Hepatocyte (in vitro differentiated cells): ENCODE data around the gene C7orf33. TPM values are rescaled to one million over a fixed set of nuclear protein-coding genes. Genes with fewer than 3 reads are reported as not detected.

Experiments
- DNase-seq: peaks from one replicate; pipeline ENCODE4 v3.0.0-alpha.2; 2016; ENCODE audit warnings: low spot score
- H2AFZ ChIP-seq: fragments of 200-600 bp; sonication (generic); 2 replicates; pipeline ENCODE4 v1.6.0; 2016; ENCODE audit warnings: antibody characterized with exemption, mild to moderate bottlenecking
- H3K27ac ChIP-seq: fragments of 200-600 bp; sonication (generic); 2 replicates; pipeline ENCODE4 v1.5.1; 2016; ENCODE audit warnings: mild to moderate bottlenecking
- H3K27me3 ChIP-seq: fragments of 200-600 bp; sonication (generic); 2 replicates; pipeline ENCODE4 v1.6.1; 2016
- H3K36me3 ChIP-seq: fragments of 200-600 bp; sonication (generic); replicated peaks from 2 replicates; pipeline ENCODE4 v1.5.1; 2016; ENCODE audit warnings: low read depth; ENCODE audit not compliant: insufficient read depth
- H3K4me1 ChIP-seq: fragments of 200-600 bp; sonication (generic); 2 replicates; pipeline ENCODE4 v1.5.1; 2016; ENCODE audit warnings: mild to moderate bottlenecking, moderate library complexity; ENCODE audit not compliant: insufficient read depth
- H3K4me2 ChIP-seq: fragments of 200-600 bp; sonication (generic); 2 replicates; pipeline ENCODE4 v1.6.0; 2016
- H3K4me3 ChIP-seq: fragments of 200-600 bp; sonication (generic); 2 replicates; pipeline ENCODE4 v1.5.1; 2016; ENCODE audit warnings: mild to moderate bottlenecking
- H3K79me2 ChIP-seq: fragments of 200-600 bp; sonication (generic); 2 replicates; pipeline ENCODE4 v1.6.0; 2017; ENCODE audit warnings: mild to moderate bottlenecking
- H3K9me2 ChIP-seq: fragments of 200-600 bp; sonication (generic); replicated peaks from 2 replicates; pipeline ENCODE4 v1.6.0; 2017; ENCODE audit warnings: mild to moderate bottlenecking; ENCODE audit not compliant: insufficient read depth
- H3K9me3 ChIP-seq: fragments of 200-600 bp; sonication (generic); 2 replicates; pipeline ENCODE4 v1.5.1; 2016; ENCODE audit warnings: low read depth, mild to moderate bottlenecking
- H4K20me1 ChIP-seq: fragments of 200-600 bp; sonication (generic); 2 replicates; pipeline ENCODE4 v1.6.0; 2016; ENCODE audit warnings: mild to moderate bottlenecking; ENCODE audit not compliant: insufficient read depth, poor library complexity, severe bottlenecking
- CTCF ChIP-seq: fragments of 200-600 bp; sonication (generic); IDR thresholded peaks from 2 replicates; pipeline ENCODE4 v1.5.1; 2016; ENCODE audit warnings: antibody characterized with exemption, mild to moderate bottlenecking; ENCODE audit not compliant: poor library complexity
- EZH2 ChIP-seq: fragments of 200-600 bp; sonication (generic); IDR thresholded peaks from 2 replicates; pipeline ENCODE4 v1.6.1; 2016; ENCODE audit warnings: antibody characterized with exemption, mild to moderate bottlenecking, borderline replicate concordance
- EZH2phosphoT487 ChIP-seq: fragments of 200-600 bp; sonication (generic); IDR thresholded peaks from one replicate; pipeline ENCODE4 v1.6.1; 2018; ENCODE audit warnings: antibody characterized with exemption, mild to moderate bottlenecking, low read depth, moderate library complexity; ENCODE audit not compliant: unreplicated experiment, severe bottlenecking
- WGBS: methylation state at CpG from one replicate; pipeline ENCODE4 v1.1.6; 2016; ENCODE audit warnings: low lambda C conversion rate; ENCODE audit errors: missing lambda C conversion rate; 5-methylcytosine and 5-hydroxymethylcytosine counted together
- polyA plus RNA-seq: library from polyadenylated mRNA; unstranded; fragments of >200 nt; fragmentation: Nextera tagmentation; extraction: Ambion mirVana; gene quantifications from 2 replicates; pipeline ENCODE4 v1.2.1, GENCODE V29; 2016
- total RNA-seq: library from RNA; depleted of rRNA; stranded (reverse); fragments of >200 nt; gene quantifications from 2 replicates; pipeline ENCODE4 v1.2.3, GENCODE V29; 2014

Gene C7orf33
- not detected in 2 replicates for total RNA-seq
- polyA plus RNA-seq = not detected in 2 replicates

GRCh38 chr7:148590471-148590870 lies at the start of gene C7orf33:
Gene C7orf33 (plus strand): TSS chr7:148590766. CDS start chr7:148590926, 160 bp downstream.
- Histone ChIP-seq H3K27ac (no peak within 1 kb of the TSS), H3K9me3 (no peaks in the 10 kb centered on the region), H3K4me2 (no peak within 1 kb of the TSS), H3K27me3 (no peaks in the 10 kb centered on the region), H3K4me3 (no peak within 1 kb of the TSS), H4K20me1 (no peaks in the 10 kb centered on the region), H2AFZ (no peak within 1 kb of the TSS), H3K36me3 (no peaks in the 10 kb centered on the region), H3K9me2 (no peaks in the 10 kb centered on the region), H3K79me2 (no peaks in the 10 kb centered on the region), H3K4me1 (no peaks in the 10 kb centered on the region)
- TF ChIP-seq EZH2phosphoT487 (no peak), CTCF (no peak), EZH2 (no peak)
- DNase-seq = no peak
- 76% methylated on average over 10 of the region's 10 CpGs for WGBS

GRCh38 chr7:148541891-148542504 lies 48.6 kb upstream of the C7orf33 start:
- no peak overlapping the region for H3K27ac ChIP-seq
- WGBS = 87% methylated on average over 5 of the region's 6 CpGs

GRCh38 chr7:148543302-148543701 lies 47.3 kb upstream of the C7orf33 start:
- H3K4me2 ChIP-seq = no peak overlapping the region
- H3K27me3 ChIP-seq = no peaks in the 10 kb centered on the region
- WGBS = 93% methylated on average over 8 of the region's 8 CpGs
- H3K4me1 ChIP-seq = no peaks in the 10 kb centered on the region
- H3K4me3 ChIP-seq = no peak overlapping the region
- TF ChIP-seq CTCF = no peak
- no peak overlapping the region for H3K27ac ChIP-seq
- H2AFZ ChIP-seq = no peak overlapping the region
- no peaks in the 10 kb centered on the region for H3K79me2 ChIP-seq
- H4K20me1 ChIP-seq = no peaks in the 10 kb centered on the region
- DNase-seq = no peak
- H3K9me2 ChIP-seq = no peaks in the 10 kb centered on the region
- no peaks in the 10 kb centered on the region for H3K36me3 ChIP-seq
- no peaks in the 10 kb centered on the region for H3K9me3 ChIP-seq

More at GRCh38 chr7:148541891-148542504, 48.6 kb upstream of the C7orf33 start:
- no peaks in the 10 kb centered on the region for H3K36me3 ChIP-seq
- DNase-seq = no peak
- H3K27me3 ChIP-seq = no peaks in the 10 kb centered on the region
- H3K4me3 ChIP-seq = no peak overlapping the region
- no peaks in the 10 kb centered on the region for H3K79me2 ChIP-seq
- TF ChIP-seq EZH2phosphoT487 (no peak), EZH2 (no peak), CTCF (no peak)
- H3K4me1 ChIP-seq = no peaks in the 10 kb centered on the region
- H3K9me3 ChIP-seq = no peaks in the 10 kb centered on the region
- H3K4me2 ChIP-seq = no peak overlapping the region
- H3K9me2 ChIP-seq = no peaks in the 10 kb centered on the region
- no peaks in the 10 kb centered on the region for H4K20me1 ChIP-seq
- no peak overlapping the region for H2AFZ ChIP-seq
